Activated gamma-delta T cell treated with anti-CD3 and anti-CD28 coated beads, Interleukin-2, amount 50 U/mL, for 16 hours (primary cell): ENCODE results near the gene DDX1.
"Not testable (repeated sequence)": the region's sequence is repeated elsewhere in the genome, so short reads cannot be mapped to it uniquely, and the experiment has no call there.

Experiments
- DNase-seq: peaks from one replicate; pipeline ENCODE4 v3.0.0-alpha.2; 2020; ENCODE audit warnings: low read depth

Gene DDX1

GRCh38 chr2:15595342-15595905, 3.8 kb downstream of the DDX1 start:
- no peak for DNase-seq

GRCh38 chr2:15595936-15596335, 4.3 kb downstream of the DDX1 start:
- no peak for DNase-seq

GRCh38 chr2:15596350-15596749, 4.7 kb downstream of the DDX1 start:
- DNase-seq = no peak

GRCh38 chr2:15596968-15597367, 5.3 kb downstream of the DDX1 start:
- no peak for DNase-seq

- no peak for DNase-seq
These were observed 8.3 kb downstream of the DDX1 start for GRCh38 chr2:15599994-15600393.

GRCh38 chr2:15601681-15602080, 10.0 kb downstream of the DDX1 start:
- DNase-seq = no peak

- no peak for DNase-seq
These were observed 10.7 kb downstream of the DDX1 start for GRCh38 chr2:15602393-15602792.

- no peak for DNase-seq
These were observed 11.5 kb downstream of the DDX1 start for GRCh38 chr2:15603044-15603765.

GRCh38 chr2:15603948-15604347, 12.3 kb downstream of the DDX1 start:
- DNase-seq = no peak

- DNase-seq = no peak
These were observed 14.1 kb downstream of the DDX1 start for GRCh38 chr2:15605721-15606120.

GRCh38 chr2:15606481-15607441, 15.1 kb downstream of the DDX1 start:
- DNase-seq = no peak

GRCh38 chr2:15607709-15608391, 16.2 kb downstream of the DDX1 start:
- no peak for DNase-seq

- no peak for DNase-seq
These were observed 16.7 kb downstream of the DDX1 start for GRCh38 chr2:15608392-15608761.

- no peak for DNase-seq
These were observed 17.8 kb downstream of the DDX1 start for GRCh38 chr2:15609341-15610042.

GRCh38 chr2:15610430-15610952, 18.8 kb downstream of the DDX1 start:
- DNase-seq = no peak

GRCh38 chr2:15612101-15612500, 20.4 kb downstream of the DDX1 start:
- DNase-seq = not testable (repeated sequence)

GRCh38 chr2:15613736-15614429, 22.2 kb downstream of the DDX1 start:
- DNase-seq = no peak

GRCh38 chr2:15614545-15615300, 23.1 kb downstream of the DDX1 start:
- DNase-seq = no peak

- no peak for DNase-seq
These were observed 23.7 kb downstream of the DDX1 start for GRCh38 chr2:15615301-15615920.

GRCh38 chr2:15616429-15616828, 24.8 kb downstream of the DDX1 start:
- DNase-seq = no peak
